Globus pallidus (tissue), 1 donor: ENCODE measurements around the gene SLC19A1.
"Not testable (repeated sequence)": the region's sequence is repeated elsewhere in the genome, so short reads cannot be mapped to it uniquely, and the experiment has no call there.

Source experiments
- DNase-seq: peaks from one replicate; pipeline ENCODE4 v3.0.0-alpha.2; 2015; ENCODE audit warnings: low spot score

The SLC19A1 gene

DNA sequence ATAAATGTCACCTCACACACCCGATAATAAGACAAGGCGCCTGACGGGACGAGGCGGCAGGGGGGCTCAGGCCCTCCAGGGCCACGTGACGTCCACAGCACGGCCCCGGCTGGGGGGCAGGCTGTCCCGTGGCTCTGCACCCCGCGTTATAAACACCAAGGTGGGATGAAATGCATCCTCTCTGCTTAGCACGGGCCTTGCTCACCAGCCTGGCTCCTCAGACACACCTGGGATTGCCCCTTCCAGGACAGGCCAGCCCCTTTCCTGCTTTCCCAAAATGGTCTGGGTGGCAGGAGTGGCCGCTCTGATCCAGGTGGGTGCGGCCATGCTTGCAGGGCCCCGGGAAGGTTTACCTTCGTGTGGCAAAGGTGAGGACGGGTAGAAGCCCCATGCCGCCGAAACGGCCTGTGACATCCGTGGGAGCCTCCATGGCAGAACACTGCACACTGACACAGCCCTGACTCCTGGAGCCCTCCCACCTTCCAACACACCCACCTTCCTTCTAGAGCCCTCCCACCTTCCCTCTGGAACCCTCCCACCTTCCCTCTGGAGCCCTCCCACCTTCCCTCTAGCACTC, 35.9 kb downstream of the SLC19A1 start:
- no peak for DNase-seq

GRCh38 chr21:45505416-45506021, 36.7 kb downstream of the SLC19A1 start:
- DNase-seq = no peak

- no peak for DNase-seq
Observed at GRCh38 chr21:45504516-45505415, 37.5 kb downstream of the SLC19A1 start.

- DNase-seq = no peak
Observed at GRCh38 chr21:45504021-45504515, 38.2 kb downstream of the SLC19A1 start.

DNA sequence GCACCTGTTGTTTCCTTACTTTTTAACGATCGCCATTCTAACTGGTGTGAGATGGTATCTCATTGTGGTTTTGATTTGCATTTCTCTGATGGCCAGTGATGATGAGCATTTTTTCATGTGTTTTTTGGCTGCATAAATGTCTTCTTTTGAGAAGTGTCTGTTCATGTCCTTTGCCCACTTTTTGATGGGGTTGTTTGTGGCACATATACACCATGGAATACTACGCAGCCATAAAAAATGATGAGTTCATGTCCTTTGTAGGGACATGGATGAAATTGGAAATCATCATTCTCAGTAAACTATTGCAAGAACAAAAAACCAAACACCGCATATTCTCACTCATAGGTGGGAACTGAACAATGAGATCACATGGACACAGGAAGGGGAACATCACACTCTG, 39.0 kb downstream of the SLC19A1 start:
- not testable (repeated sequence) for DNase-seq

GRCh38 chr21:45502600-45502999, 39.6 kb downstream of the SLC19A1 start:
- no peak for DNase-seq

DNA sequence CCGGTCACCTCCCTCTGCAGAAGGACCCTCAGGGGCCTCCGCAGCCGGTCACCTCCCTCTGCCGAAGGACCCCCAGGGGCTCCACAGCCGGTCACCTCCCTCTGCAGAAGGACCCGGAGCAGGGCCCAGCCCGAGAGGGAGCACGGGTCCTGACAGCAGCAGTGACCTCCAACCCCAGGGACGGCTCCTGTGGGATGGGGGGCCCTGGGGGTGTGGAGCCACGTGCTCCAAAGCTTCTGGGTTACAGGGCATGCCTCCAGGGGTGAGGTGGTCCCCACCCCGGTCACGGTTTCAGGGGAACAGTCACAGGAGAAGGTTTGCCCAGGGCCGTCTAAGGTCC, 40.3 kb downstream of the SLC19A1 start:
- DNase-seq = no peak

- not testable (repeated sequence) for DNase-seq
Observed at GRCh38 chr21:45501081-45502005, 40.9 kb downstream of the SLC19A1 start.

GRCh38 chr21:45499970-45500577, 42.2 kb downstream of the SLC19A1 start:
- no peak for DNase-seq

- no peak for DNase-seq
Observed at GRCh38 chr21:45499201-45499750, 43.0 kb downstream of the SLC19A1 start.

GRCh38 chr21:45498646-45499000, 43.6 kb downstream of the SLC19A1 start:
- no peak for DNase-seq

GRCh38 chr21:45497846-45498645, 44.2 kb downstream of the SLC19A1 start:
- no peak for DNase-seq

GRCh38 chr21:45496968-45497845, 45.0 kb downstream of the SLC19A1 start:
- no peak for DNase-seq

DNA sequence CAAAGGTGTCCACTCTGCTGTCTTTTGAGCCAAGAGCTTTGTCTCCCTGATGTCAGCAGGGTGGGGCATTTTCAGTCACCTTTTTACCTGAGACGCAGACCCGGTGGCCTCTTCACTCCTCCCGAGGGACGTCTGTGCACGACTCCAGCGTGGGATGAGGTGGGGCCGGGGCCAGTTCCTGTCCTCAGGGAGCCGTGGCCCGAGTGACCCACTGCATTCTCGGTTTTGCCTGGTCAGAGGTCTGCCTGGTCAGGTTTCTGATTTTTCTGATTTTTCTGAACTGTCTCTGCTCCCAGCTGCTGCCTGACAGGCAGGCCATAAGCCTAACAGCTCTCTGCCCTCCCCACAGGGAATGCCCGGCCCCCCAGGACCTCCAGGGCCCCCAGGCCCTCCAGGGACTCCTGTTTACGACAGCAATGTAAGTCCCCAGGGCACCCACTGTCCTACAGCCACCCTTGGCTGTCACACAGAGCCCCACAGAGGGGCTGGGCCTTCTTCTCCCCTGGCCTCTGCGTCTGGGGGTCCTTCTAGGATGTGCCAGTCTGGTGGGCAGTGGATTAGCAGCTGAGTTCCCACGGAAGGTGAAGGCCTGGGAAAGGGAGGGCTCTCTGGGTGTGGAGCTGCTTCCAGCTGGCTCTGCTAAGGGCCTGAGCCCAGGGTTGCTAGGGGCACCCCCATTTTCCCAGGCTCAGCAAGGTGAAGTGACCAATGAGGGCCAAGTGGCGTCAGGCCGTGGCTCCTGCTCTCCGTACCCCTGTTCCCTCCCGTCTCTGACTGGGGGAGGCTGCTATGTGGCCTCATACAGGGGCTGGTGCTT, 45.9 kb downstream of the SLC19A1 start:
- no peak for DNase-seq

- DNase-seq = no peak
Observed at GRCh38 chr21:45494851-45495680, 47.2 kb downstream of the SLC19A1 start.

DNA sequence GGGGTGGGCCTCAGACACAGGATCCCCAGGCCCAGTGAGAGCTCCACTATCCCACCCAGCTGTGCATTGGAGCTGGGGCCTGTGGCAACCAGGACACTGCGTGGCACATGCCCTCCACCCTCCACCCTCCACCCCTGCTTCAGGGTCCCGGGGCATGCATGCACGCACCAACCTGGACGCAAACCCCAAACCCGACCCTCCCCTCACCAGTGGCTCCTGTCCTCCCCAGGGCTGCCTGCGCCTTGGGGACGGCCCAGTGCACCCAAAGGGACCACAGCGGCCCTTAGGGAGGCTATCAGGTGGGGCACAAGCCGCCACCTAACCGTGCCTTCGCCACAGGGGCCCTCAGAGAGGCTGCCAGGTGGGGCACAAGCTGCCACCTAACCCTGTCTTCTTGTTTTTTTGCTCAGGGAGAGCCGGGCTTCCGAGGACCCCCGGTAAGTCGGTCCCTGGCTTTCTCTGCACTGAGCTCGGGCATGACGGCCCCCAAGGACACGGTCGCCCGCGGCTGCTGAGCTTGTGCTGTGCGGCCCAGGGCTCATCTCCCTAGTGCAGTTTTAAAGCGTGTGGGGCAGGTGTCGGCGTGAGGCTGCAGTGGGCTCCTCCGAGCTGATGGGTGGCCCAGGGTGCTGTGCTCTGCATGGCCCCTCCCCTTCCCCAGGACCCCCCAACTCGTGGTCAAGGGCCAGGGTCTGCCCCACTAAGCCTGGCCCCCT, 47.9 kb downstream of the SLC19A1 start:
- DNase-seq = no peak
